ENCODE measurements around the gene CCDC54.

CCDC54 gene

DNA sequence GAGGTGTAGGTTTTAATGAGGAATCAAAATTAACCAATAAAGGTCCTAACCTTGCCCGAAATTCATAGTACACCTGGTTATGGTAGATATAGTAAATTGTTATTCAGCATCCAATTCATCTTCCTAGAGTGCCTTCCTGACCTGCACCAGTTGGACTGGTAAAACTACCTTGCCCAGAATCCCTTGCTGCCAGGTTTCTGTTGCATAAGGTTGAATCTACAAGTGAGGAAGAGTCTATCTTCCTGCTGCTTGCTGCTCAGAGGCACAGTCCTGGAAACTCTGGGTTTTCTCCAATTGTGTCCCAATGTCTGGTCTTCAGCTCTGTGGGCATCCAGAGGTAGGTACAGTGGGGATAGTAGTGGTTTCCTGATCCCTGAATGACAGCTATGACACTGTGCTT is 17.3 kb downstream of the CCDC54 start:
- DNase-seq (ENCODE audit: low spot score), result no peak

DNA sequence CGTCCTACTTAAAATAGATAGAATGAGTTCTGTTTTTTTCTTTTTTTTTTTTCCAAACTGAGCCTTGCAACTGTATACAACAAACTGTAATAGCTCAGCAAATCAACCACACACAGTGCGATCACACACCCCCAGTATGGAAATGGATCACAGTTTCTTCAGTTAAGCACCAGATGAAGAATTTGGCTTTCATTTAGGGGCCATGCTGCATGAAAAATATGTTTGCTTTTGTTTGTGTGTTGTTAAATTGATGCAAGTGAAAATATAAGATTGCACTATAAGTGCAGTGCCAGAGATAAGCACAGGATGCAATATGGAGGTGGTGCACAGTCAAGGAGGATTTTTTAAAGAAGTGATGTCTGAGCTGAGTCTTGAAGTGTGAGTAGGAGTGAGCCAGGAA is 17.8 kb downstream of the CCDC54 start:
- no peak for DNase-seq (ENCODE audit: low spot score)

DNA sequence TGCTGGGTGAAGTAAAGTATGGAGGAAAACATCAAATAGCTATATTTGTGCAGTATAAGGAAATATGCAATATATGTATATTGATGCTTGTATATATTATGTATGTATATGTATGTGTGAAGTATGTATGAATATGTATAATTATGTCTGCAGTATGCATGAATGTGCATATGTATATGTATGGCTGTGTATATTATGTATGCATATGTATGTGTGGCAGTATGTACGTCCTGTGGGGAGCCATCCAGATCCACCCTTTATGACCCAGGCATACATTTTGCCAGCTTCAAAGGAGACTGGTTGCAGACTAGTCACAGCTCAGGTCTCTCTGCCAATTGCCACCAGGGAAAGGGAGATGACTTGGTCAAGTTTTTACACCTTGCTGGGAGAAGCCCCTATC is 24.1 kb downstream of the CCDC54 start:
- no peak for DNase-seq (ENCODE audit: low spot score)

- DNase-seq (ENCODE audit: low spot score), result no peak
These were observed 25.0 kb downstream of the CCDC54 start for GRCh38 chr3:107402214-107402613.

- no peak for DNase-seq (ENCODE audit: low spot score)
These were observed 27.7 kb downstream of the CCDC54 start for GRCh38 chr3:107404727-107405469.

DNA sequence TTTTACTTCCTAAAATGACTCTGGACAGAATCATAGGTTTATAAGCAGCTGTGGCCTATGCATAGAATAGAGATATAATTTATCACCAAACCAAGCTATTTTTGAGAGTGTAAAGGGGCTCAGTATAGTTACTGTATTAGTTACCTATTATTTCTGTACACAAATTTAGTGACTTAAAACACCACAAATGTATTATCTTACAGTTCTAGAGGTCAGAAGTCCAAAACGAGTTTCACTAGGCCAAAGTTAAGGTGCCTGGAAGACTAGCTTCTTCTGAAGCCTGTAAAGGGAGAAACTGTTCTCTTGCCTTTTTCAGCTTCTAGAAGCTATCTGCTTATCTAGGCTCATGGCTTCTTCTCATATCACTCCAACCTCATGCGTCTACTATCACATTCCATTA is 30.1 kb downstream of the CCDC54 start:
- DNase-seq (ENCODE audit: low spot score), result no peak

DNA sequence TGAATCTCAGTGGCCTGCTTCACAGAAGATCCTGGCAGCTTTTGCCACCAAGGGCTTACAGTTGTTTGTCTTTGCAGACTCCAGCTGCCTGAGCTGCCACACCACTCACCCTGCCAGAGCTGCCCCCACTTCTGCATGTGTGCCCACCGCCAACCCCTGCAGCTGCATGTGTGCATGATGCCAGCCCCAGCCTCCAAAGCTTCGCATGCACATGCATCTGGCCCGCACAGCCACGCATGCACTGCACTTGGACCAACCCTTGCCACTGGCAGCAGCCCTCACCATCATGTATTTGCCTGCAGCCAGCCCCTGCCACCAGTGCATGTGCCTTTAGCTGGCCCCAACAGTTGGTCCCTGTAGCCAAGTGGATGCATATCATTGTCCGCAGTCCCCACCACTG is 31.3 kb downstream of the CCDC54 start:
- DNase-seq (ENCODE audit: low spot score), result no peak

DNA sequence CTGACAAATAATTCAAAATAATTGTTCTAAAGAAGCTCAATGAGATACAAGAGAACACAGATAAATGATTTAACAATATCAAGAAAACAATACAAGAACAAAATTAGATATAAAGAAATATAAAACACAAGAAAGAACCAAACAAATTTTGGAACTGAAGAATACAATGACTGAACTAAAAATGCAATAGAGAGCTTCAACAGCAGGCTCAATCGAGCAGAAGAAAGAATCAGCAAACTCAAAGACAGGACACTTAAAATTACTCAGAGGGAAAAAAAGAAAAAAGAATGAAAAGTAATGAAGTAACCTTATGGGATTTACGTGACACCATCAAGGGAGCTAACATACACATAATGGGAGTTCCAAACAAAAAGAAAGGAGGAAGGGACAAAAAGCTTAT is 32.1 kb downstream of the CCDC54 start:
- DNase-seq (ENCODE audit: low spot score), result no peak

DNA sequence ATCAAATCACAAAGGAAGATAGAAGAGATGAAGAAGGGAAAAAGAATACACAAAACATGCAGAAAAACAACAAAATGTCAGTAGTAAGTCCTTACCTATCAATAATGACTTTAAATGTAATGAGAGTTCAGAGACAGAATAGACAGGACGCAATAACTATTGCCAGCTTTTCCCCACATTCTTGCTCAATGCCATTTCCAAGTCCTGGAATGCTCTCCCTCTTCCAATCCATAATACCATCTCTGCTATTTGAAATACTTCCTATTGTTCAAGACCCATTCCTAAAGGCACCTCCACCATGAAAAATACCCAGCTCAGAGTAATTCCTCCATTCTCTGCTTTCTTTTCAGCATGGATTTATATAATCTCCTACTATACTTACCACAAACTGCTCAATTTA is 33.4 kb downstream of the CCDC54 start:
- no peak for DNase-seq (ENCODE audit: low spot score)

DNA sequence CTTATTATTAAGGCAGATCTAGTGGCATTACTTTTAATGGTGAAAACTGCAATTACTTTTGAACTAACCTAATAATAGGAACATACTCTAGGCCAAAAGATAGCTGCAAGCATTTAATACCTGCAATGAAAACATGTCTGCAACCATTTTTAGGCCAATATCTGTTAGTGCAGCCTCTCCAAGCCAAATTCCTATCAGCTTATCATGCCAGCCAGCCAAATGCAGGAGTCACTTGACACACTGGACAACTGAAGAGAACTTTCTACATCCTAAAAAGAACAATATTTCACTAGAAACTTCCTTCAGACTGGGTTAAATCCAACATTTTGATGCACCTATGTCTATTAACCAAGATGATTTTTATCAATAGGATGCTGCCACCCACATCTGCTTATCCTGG is 33.8 kb downstream of the CCDC54 start:
- DNase-seq (ENCODE audit: low spot score), result no peak

DNA sequence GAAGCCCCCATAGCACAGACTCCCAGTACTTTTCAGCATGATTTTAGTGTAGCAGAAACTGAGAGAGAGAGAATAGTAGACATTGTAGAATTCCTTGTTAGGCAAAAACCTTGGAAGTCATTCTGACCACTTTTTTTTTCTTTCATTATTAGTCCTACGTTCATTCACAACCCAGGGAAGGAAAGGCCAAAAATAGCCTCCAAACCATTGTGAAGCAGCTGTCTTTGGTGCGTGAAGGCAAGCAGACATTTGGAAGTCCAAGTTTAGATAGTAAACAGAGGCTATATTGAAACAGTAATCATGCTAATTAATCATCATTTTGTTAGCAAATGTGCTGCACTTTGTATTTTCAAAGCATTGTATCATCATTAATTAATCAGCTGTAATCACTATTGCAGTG is 34.5 kb downstream of the CCDC54 start:
- DNase-seq (ENCODE audit: low spot score), result no peak

DNA sequence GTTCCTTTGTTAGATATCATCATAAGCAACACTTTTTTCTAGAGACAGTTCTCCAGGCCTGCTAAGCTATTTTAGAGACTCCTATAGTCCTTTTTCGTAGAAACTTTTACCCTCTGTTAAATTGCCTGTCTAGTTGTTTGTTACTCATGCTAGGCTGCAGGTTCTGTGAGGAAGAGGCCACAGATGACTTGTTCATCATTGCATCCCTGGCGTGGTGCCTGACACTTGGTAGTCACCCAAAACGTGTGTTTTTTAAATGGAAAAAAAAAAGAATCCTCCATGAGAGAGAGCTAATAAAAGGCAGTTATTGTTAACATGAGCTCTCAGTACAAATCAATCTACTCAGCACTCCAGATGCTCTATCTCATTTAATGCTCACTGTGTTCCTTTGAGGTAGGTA is 35.1 kb downstream of the CCDC54 start:
- no peak for DNase-seq (ENCODE audit: low spot score)

- no peak for DNase-seq (ENCODE audit: low spot score)
These were observed 36.0 kb downstream of the CCDC54 start for GRCh38 chr3:107413264-107413663.

GRCh38 chr3:107414325-107414964 is 37.2 kb downstream of the CCDC54 start:
- DNase-seq (ENCODE audit: low spot score), result no peak

DNA sequence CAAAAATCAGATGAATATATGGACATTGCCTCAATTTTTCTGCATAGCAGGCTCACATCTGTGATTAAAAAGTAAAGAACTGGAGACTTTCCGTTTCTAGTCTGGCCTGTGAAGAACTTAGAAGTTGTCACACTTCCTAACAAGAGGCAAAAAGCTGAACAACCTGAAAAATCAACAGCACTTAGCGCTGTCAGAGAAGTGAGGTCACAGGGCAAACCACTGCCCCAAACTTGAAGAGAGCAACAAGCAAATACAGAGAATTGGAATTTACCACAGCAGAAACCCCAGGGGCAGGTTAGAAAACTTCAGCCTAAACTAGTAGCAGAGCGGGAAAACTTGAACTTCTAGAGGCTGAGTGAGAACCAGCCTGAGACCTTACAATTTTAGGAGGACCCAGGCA is 38.9 kb downstream of the CCDC54 start:
- no peak for DNase-seq (ENCODE audit: low spot score)

DNA sequence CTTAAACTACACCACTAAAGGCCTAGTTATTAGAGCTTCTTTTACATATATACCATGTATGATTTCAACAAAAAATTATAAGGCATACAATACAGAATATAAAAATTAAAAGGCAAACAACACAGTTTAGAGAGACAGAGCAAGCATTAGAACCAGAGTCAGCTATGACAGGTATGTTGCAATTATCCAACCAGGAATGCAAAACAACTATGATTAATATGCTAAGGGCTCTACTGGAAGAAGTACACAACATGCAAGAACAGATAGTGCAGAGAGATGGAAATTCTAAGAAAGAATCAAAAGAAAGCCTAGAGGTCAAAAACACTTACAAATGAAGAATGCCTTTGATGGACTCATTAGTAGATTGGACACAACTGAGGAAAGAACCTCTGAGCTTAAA is 39.6 kb downstream of the CCDC54 start:
- no peak for DNase-seq (ENCODE audit: low spot score)

GRCh38 chr3:107421170-107421792 is 44.0 kb downstream of the CCDC54 start:
- DNase-seq (ENCODE audit: low spot score), result peak; percentile 50

DNA sequence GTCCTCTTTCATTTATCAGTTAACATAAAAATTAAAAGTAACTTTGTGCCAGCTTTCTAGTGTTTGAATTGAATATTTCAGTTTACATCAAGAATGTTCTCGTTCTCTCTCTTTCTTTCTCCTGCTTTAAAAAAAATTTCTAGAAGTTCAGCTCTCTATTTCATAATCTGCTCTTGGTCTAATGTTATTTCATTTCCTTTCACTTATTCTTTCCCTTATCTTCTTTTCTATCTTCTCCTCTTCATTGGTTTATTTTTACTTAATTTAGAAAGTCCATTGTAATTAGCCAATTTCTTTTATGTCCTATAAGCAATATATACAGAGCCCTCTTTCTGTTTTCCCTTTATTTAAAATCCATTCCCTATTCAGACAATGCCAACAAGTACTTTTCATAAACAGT is 44.6 kb downstream of the CCDC54 start:
- DNase-seq (ENCODE audit: low spot score), result no peak

- DNase-seq (ENCODE audit: low spot score), result no peak
These were observed 47.8 kb downstream of the CCDC54 start for GRCh38 chr3:107425033-107425432.

- no peak for DNase-seq (ENCODE audit: low spot score)
These were observed 49.0 kb downstream of the CCDC54 start for GRCh38 chr3:107426223-107426622.

All from CD4-positive, alpha-beta T cell treated with Interleukin-6 at 100 ng/mL for 8 hours (primary cell).